SU-DHL-6 (cell line): ENCODE measurements around the gene PKD1L1.
"Not testable (repeated sequence)": the region's sequence is repeated elsewhere in the genome, so short reads cannot be mapped to it uniquely, and the experiment has no call there.

Experiments used
- H2AFZ ChIP-seq: fragments of 200-600 bp; sonication (generic); 2 replicates; pipeline ENCODE4 v1.6.1; 2014; ENCODE audit warnings: low read depth, mild to moderate bottlenecking, moderate library complexity, mixed read lengths, antibody characterized with exemption, low read length; ENCODE audit not compliant: severe bottlenecking
- H3F3A ChIP-seq: fragments of 200-600 bp; shearing (Covaris generic); 2 replicates; pipeline ENCODE4 v1.6.0; 2016; ENCODE audit warnings: antibody characterized with exemption, mild to moderate bottlenecking; ENCODE audit not compliant: insufficient read depth
- H3K27ac ChIP-seq: fragments of 200-600 bp; sonication (generic); 2 replicates; pipeline ENCODE4 v1.5.1; 2016; ENCODE audit warnings: low read depth, mild to moderate bottlenecking, low read length, moderate library complexity, mixed read lengths
- H3K27me3 ChIP-seq: fragments of 200-600 bp; sonication (generic), shearing (Covaris generic); 2 replicates; pipeline ENCODE4 v1.6.0; 2014; ENCODE audit warnings: mild to moderate bottlenecking, low read length
- H3K36me3 ChIP-seq: fragments of 200-600 bp; sonication (generic); 2 replicates; pipeline ENCODE4 v1.6.1; 2014; ENCODE audit warnings: mild to moderate bottlenecking, low read length, mixed read lengths
- H3K4me2 ChIP-seq: fragments of 300-600, 200-600 bp; shearing (Covaris generic), sonication (generic); 2 replicates; pipeline ENCODE4 v1.6.0; 2014; ENCODE audit warnings: low read length, low read depth, mild to moderate bottlenecking; ENCODE audit not compliant: poor library complexity, severe bottlenecking
- H3K4me3 ChIP-seq: fragments of 200-600 bp; sonication (generic); 2 replicates; pipeline ENCODE4 v1.5.1; 2014; ENCODE audit warnings: antibody characterized with exemption, low read length, mild to moderate bottlenecking, mixed read lengths; ENCODE audit not compliant: insufficient read depth, poor library complexity, severe bottlenecking
- H3K79me2 ChIP-seq: fragments of 200-600 bp; sonication (generic); 2 replicates; pipeline ENCODE4 v1.6.1; 2014; ENCODE audit warnings: mild to moderate bottlenecking, low read length, moderate library complexity; ENCODE audit not compliant: insufficient read depth
- H3K9ac ChIP-seq: fragments of 200-600 bp; sonication (generic); 2 replicates; pipeline ENCODE4 v1.7.0; 2014; ENCODE audit warnings: mild to moderate bottlenecking, low read length
- H3K9me2 ChIP-seq: fragments of 200-600 bp; sonication (generic); replicated peaks from 2 replicates; pipeline ENCODE4 v1.6.1; 2014; ENCODE audit warnings: low read length; ENCODE audit not compliant: insufficient read depth
- H3K9me3 ChIP-seq: fragments of 200-600 bp; sonication (generic); 2 replicates; pipeline ENCODE4 v1.6.1; 2014; ENCODE audit warnings: low read length, mixed read lengths; ENCODE audit not compliant: insufficient read depth
- H4K20me1 ChIP-seq: fragments of 200-600 bp; sonication (generic); 2 replicates; pipeline ENCODE4 v1.6.1; 2014; ENCODE audit warnings: low read depth, mild to moderate bottlenecking, antibody characterized with exemption, low read length, moderate library complexity, mixed read lengths
- EZH2phosphoT487 ChIP-seq: fragments of 200-600 bp; sonication (generic), shearing (Covaris generic); conservative IDR thresholded peaks from 2 replicates; pipeline ENCODE4 v1.6.1; 2018; ENCODE audit warnings: mild to moderate bottlenecking, antibody characterized with exemption, low read length, moderate library complexity, mixed read lengths
- TF ChIP-seq, protein P1 (sequence below): fragments of 200-600 bp; sonication (generic); IDR thresholded peaks from one replicate; pipeline ENCODE4 v1.5.1; 2017; ENCODE audit warnings: antibody characterized with exemption, mild to moderate bottlenecking, low read length, moderate library complexity; ENCODE audit not compliant: insufficient read depth, poor library complexity, severe bottlenecking

The PKD1L1 gene

GRCh38 chr7:47988496-47989386 lies 40.5 kb upstream of the PKD1L1 start:
- H3K4me2 ChIP-seq: no peak overlapping the region
- no peak for TF ChIP-seq EZH2phosphoT487
- TF ChIP-seq, protein P1, sequence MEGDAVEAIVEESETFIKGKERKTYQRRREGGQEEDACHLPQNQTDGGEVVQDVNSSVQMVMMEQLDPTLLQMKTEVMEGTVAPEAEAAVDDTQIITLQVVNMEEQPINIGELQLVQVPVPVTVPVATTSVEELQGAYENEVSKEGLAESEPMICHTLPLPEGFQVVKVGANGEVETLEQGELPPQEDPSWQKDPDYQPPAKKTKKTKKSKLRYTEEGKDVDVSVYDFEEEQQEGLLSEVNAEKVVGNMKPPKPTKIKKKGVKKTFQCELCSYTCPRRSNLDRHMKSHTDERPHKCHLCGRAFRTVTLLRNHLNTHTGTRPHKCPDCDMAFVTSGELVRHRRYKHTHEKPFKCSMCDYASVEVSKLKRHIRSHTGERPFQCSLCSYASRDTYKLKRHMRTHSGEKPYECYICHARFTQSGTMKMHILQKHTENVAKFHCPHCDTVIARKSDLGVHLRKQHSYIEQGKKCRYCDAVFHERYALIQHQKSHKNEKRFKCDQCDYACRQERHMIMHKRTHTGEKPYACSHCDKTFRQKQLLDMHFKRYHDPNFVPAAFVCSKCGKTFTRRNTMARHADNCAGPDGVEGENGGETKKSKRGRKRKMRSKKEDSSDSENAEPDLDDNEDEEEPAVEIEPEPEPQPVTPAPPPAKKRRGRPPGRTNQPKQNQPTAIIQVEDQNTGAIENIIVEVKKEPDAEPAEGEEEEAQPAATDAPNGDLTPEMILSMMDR: peak; percentile 38
- no peak overlapping the region for H3K9ac ChIP-seq
- H3K36me3 ChIP-seq: no peaks in the 10 kb centered on the region
- H4K20me1 ChIP-seq: no peaks in the 10 kb centered on the region
- no peaks in the 10 kb centered on the region for H3F3A ChIP-seq
- no peaks in the 10 kb centered on the region for H3K27me3 ChIP-seq
- H3K9me2 ChIP-seq: no peaks in the 10 kb centered on the region
- H3K9me3 ChIP-seq: no peaks in the 10 kb centered on the region
- H3K27ac ChIP-seq: no peak overlapping the region
- H2AFZ ChIP-seq: no peak overlapping the region
- no peak overlapping the region for H3K4me3 ChIP-seq
- H3K79me2 ChIP-seq: no peaks in the 10 kb centered on the region

- H3K27ac ChIP-seq: no peak overlapping the region
- TF ChIP-seq, protein P1: no peak
- no peak for TF ChIP-seq EZH2phosphoT487
- H3F3A ChIP-seq: peaks cover 23% of the 10 kb centered on the region
- H4K20me1 ChIP-seq: no peaks in the 10 kb centered on the region
- H2AFZ ChIP-seq: no peak overlapping the region
- no peaks in the 10 kb centered on the region for H3K9me2 ChIP-seq
- peaks cover 8% of the 10 kb centered on the region; the same call in 1 of the 2 replicates for H3K36me3 ChIP-seq
- no peak overlapping the region for H3K9ac ChIP-seq
- peaks cover 13% of the 10 kb centered on the region for H3K79me2 ChIP-seq
- H3K27me3 ChIP-seq: no peaks in the 10 kb centered on the region
- no peak overlapping the region for H3K4me2 ChIP-seq
- no peak overlapping the region for H3K4me3 ChIP-seq
- no peaks in the 10 kb centered on the region for H3K9me3 ChIP-seq
These were observed 34.3 kb upstream of the PKD1L1 start for GRCh38 chr7:47982610-47983009.

GRCh38 chr7:47980648-47981047 lies 32.4 kb upstream of the PKD1L1 start:
- H3K4me2 ChIP-seq, H3K4me3 ChIP-seq, H3K27ac ChIP-seq, H4K20me1 ChIP-seq, H2AFZ ChIP-seq, H3K27me3 ChIP-seq, H3K9me3 ChIP-seq, H3K9ac ChIP-seq, H3K9me2 ChIP-seq: not testable (repeated sequence)
- Histone ChIP-seq H3K36me3 (peaks cover 26% of the 10 kb centered on the region), H3F3A (peaks cover 23% of the 10 kb centered on the region), H3K79me2 (peaks cover 20% of the 10 kb centered on the region)

DNA sequence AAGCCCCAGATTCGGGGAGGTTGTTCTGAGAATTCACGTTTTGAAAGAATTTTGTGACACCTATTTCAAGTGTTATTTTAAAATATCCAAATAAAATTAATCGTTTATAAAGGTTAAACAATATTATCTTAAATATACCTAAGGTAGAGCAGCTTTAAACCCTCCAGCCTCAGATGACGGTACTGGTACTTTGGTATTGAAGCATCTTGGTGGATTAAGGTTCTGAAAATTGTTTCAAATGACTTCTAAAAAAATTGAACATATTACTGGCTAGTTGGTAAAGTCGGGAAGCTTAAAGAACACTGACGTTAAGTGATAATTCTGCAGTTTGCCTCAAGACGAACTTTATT lies 31.5 kb upstream of the PKD1L1 start:
- H3K36me3 ChIP-seq: peaks cover 30% of the 10 kb centered on the region
- H3F3A ChIP-seq: peaks cover 23% of the 10 kb centered on the region
- no peaks in the 10 kb centered on the region for H3K9me3 ChIP-seq
- peak overlapping the region; percentile 57 for H3K4me3 ChIP-seq
- peaks cover 20% of the 10 kb centered on the region for H3K79me2 ChIP-seq
- no peaks in the 10 kb centered on the region for H4K20me1 ChIP-seq
- TF ChIP-seq, protein P1: no peak
- TF ChIP-seq EZH2phosphoT487: no peak
- no peaks in the 10 kb centered on the region for H3K27me3 ChIP-seq
- H3K9ac ChIP-seq: peak overlapping the region; percentile 72
- no peaks in the 10 kb centered on the region for H3K9me2 ChIP-seq
- peak overlapping the region; percentile 85 for H3K4me2 ChIP-seq
- peak overlapping the region; percentile 92 for H2AFZ ChIP-seq
- H3K27ac ChIP-seq: peak overlapping the region; percentile 56
